ENCODE data around the gene LPAR3.

LPAR3 gene

DNA sequence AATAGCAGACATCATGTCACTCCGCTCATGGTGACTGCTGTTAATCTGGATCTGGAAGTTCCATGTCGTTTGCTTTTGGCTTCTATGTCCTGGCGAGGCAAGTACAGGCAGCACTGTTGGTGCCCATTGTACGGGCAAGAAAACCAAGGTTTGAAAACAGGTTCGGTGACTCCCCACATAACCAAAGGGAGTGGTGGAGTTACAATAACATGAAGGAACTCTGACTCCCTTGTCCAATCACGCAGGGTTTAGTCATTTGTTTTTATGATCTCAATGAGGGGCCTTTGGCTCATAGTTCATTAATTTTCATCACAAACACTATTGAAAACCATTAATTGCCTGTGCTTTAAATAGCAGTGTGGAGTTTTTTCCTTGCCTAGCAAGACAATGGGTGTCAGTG, 119.8 kb downstream of the LPAR3 start:
- no peak for DNase-seq

GRCh38 chr1:84772428-84772943, 120.5 kb downstream of the LPAR3 start:
- DNase-seq: peak; percentile 76

DNA sequence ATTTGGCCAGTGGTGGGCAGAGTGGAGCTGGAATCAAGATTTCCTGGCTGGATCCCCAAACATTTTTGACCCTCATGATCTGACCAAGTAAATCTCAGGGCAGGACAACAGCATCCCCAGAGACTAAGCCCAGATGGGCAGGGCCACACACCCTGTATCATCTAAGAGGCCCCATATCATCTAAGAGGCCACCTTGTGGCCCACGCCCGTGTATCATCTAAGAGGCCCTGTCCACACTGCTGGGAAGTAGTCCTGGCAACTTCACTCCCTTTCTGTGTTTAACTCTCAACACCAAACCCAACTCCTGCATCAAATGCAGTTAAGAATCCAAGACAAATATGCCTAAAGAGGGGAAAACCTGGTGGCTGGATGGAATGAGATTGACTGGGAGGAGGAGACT, 121.1 kb downstream of the LPAR3 start:
- DNase-seq: no peak

- no peak for DNase-seq
Observed at GRCh38 chr1:84770481-84770880, 122.5 kb downstream of the LPAR3 start.

- DNase-seq: no peak
Observed at GRCh38 chr1:84769636-84770035, 123.4 kb downstream of the LPAR3 start.

- no peak for DNase-seq
Observed at GRCh38 chr1:84768634-84769033, 124.4 kb downstream of the LPAR3 start.

- no peak for DNase-seq
Observed at GRCh38 chr1:84763912-84764680, 128.9 kb downstream of the LPAR3 start.

GRCh38 chr1:84762664-84763063, 130.3 kb downstream of the LPAR3 start:
- no peak for DNase-seq

Measured in NCI-H2227 treated with DMSO at 0.1 percent for 48 hours (cell line).